ENCODE results near the gene NPHP4.

GRCh38 chr1:5940723-5941407 lies 51.4 kb downstream of the NPHP4 start:
- TF ChIP-seq EZH2 (IDR thresholded peaks at IDR 0.05), result no peak
- no peak for TF ChIP-seq POLR2AphosphoS5 (IDR thresholded peaks at IDR 0.05; ENCODE audit: borderline replicate concordance, low read depth, low read length)

Data from SK-N-MC (cell line).